Neural cell (in vitro differentiated cells): Measurements from ENCODE around the gene ADGRL3. TPM values are rescaled to one million over a fixed set of nuclear protein-coding genes. Genes with fewer than 3 reads are reported as not detected.

ENCODE experiments used
- H2AFZ ChIP-seq: fragments of 200-600, 300-800 bp; sonication (generic), shearing (Covaris generic); 2 replicates; pipeline ENCODE4 v1.6.0; 2014; ENCODE audit warnings: low read depth, mild to moderate bottlenecking, antibody characterized with exemption, low read length, moderate library complexity
- H3F3A ChIP-seq: fragments of 200-600 bp; shearing (Covaris generic); 2 replicates; pipeline ENCODE4 v1.6.1; 2016; ENCODE audit warnings: mild to moderate bottlenecking, moderate library complexity, mixed read lengths, antibody characterized with exemption, low read length; ENCODE audit not compliant: insufficient read depth, poor library complexity, severe bottlenecking
- H3K27ac ChIP-seq: fragments of 200-600, 300-800 bp; sonication (generic), shearing (Covaris generic); 2 replicates; pipeline ENCODE4 v1.5.1; 2014; ENCODE audit warnings: mild to moderate bottlenecking, low read length, moderate library complexity
- H3K27me3 ChIP-seq: fragments of 300-800, 200-600 bp; sonication (generic), shearing (Covaris generic); 2 replicates; pipeline ENCODE4 v1.6.0; 2014; ENCODE audit warnings: mild to moderate bottlenecking, low read depth, low read length, moderate library complexity; ENCODE audit not compliant: insufficient read depth
- H3K36me3 ChIP-seq: fragments of 300-800, 200-600 bp; sonication (generic), shearing (Covaris generic); 2 replicates; pipeline ENCODE4 v1.5.1; 2014; ENCODE audit warnings: mild to moderate bottlenecking, antibody characterized with exemption, low read length, moderate library complexity; ENCODE audit not compliant: insufficient read depth
- H3K4me2 ChIP-seq: fragments of 300-800, 200-600 bp; sonication (generic), shearing (Covaris generic); 2 replicates; pipeline ENCODE4 v1.6.0; 2014; ENCODE audit warnings: mild to moderate bottlenecking, low read length
- H3K4me3 ChIP-seq: fragments of 300-800, 200-600 bp; sonication (generic), shearing (Covaris generic); 2 replicates; pipeline ENCODE4 v1.5.1; 2014; ENCODE audit warnings: mild to moderate bottlenecking, low read length, moderate library complexity
- H3K79me2 ChIP-seq: fragments of 200-600 bp; shearing (Covaris generic); replicated peaks from 2 replicates; pipeline ENCODE4 v1.6.0; 2014; ENCODE audit warnings: mild to moderate bottlenecking, low read length, moderate library complexity; ENCODE audit not compliant: insufficient read depth
- H3K9ac ChIP-seq: fragments of 300-800, 200-600 bp; sonication (generic), shearing (Covaris generic); 2 replicates; pipeline ENCODE4 v1.6.1; 2016; ENCODE audit warnings: mild to moderate bottlenecking, low read length, mixed read lengths
- H3K9me2 ChIP-seq: fragments of 200-600 bp; shearing (Covaris generic); 2 replicates; pipeline ENCODE4 v1.6.1; 2016; ENCODE audit warnings: mild to moderate bottlenecking, low read length, mixed read lengths; ENCODE audit not compliant: insufficient read depth
- H3K9me3 ChIP-seq: fragments of 200-600, 300-800 bp; sonication (generic), shearing (Covaris generic); 2 replicates; pipeline ENCODE4 v1.6.1; 2016; ENCODE audit warnings: mild to moderate bottlenecking, mixed run types, low read length, moderate library complexity, mixed read lengths
- H4K20me1 ChIP-seq: fragments of 200-600 bp; shearing (Covaris generic); 2 replicates; pipeline ENCODE4 v1.6.1; 2016; ENCODE audit warnings: mild to moderate bottlenecking, mixed run types; ENCODE audit not compliant: insufficient read depth
- CTCF ChIP-seq: fragments of 450-650 bp; IDR thresholded peaks from 2 replicates; pipeline ENCODE4 v1.5.1; 2014; ENCODE audit warnings: antibody characterized with exemption, mild to moderate bottlenecking, moderate library complexity; ENCODE audit not compliant: poor library complexity, severe bottlenecking
- EP300 ChIP-seq: fragments of 450-650 bp; conservative IDR thresholded peaks from 2 replicates; pipeline ENCODE4 v1.6.1; 2014; ENCODE audit warnings: antibody characterized with exemption, mild to moderate bottlenecking, moderate library complexity; ENCODE audit not compliant: poor library complexity, severe bottlenecking
- EZH2 ChIP-seq: fragments of 200-600, 300-800 bp; shearing (Covaris generic), sonication (generic); IDR thresholded peaks from 2 replicates; pipeline ENCODE4 v1.6.1; 2014; ENCODE audit warnings: antibody characterized with exemption, low read length, borderline replicate concordance, mild to moderate bottlenecking; ENCODE audit not compliant: insufficient read depth, poor library complexity, severe bottlenecking
- MXI1 ChIP-seq: fragments of 450-650 bp; conservative IDR thresholded peaks from 2 replicates; pipeline ENCODE4 v1.6.1; 2014; ENCODE audit warnings: antibody characterized with exemption, mild to moderate bottlenecking; ENCODE audit not compliant: poor library complexity, severe bottlenecking
- POLR2AphosphoS5 ChIP-seq: IDR thresholded peaks from 2 replicates; pipeline ENCODE4 v1.6.1; 2012
- RAD21 ChIP-seq: fragments of 450-650 bp; conservative IDR thresholded peaks from 2 replicates; pipeline ENCODE4 v1.6.1; 2014; ENCODE audit warnings: antibody characterized with exemption, mild to moderate bottlenecking, moderate library complexity
- REST ChIP-seq: IDR thresholded peaks from 2 replicates; pipeline ENCODE4 v1.6.1; 2012; ENCODE audit warnings: borderline replicate concordance
- SMC3 ChIP-seq: fragments of 450-650 bp; conservative IDR thresholded peaks from 2 replicates; pipeline ENCODE4 v1.6.1; 2014; ENCODE audit warnings: antibody characterized with exemption, mild to moderate bottlenecking, moderate library complexity; ENCODE audit not compliant: poor library complexity
- TAF1 ChIP-seq: IDR thresholded peaks from 2 replicates; pipeline ENCODE4 v1.6.1; 2012; ENCODE audit warnings: low read depth
- polyA plus RNA-seq: library from polyadenylated mRNA; depleted of rRNA; stranded (reverse); fragments of >200 nt; gene quantifications from 2 replicates; pipeline ENCODE4 v1.2.3, GENCODE V29; 2014

The ADGRL3 gene
- polyA plus RNA-seq, 1 donor from 2014 or later = 99.4 TPM

GRCh38 chr4:61918987-61919386 is 718.9 kb downstream of the ADGRL3 start:
- Histone ChIP-seq H3K79me2 (no peaks in the 10 kb centered on the region), H3K36me3 (no peaks in the 10 kb centered on the region), H2AFZ (no peak overlapping the region), H3K4me3 (no peak overlapping the region), H3K9ac (no peak overlapping the region), H3K27ac (no peak overlapping the region), H3F3A (no peaks in the 10 kb centered on the region), H3K9me2 (no peaks in the 10 kb centered on the region), H4K20me1 (no peaks in the 10 kb centered on the region), H3K4me2 (no peak overlapping the region), H3K27me3 (peaks cover 24% of the 10 kb centered on the region), H3K9me3 (no peaks in the 10 kb centered on the region)
- TF ChIP-seq MXI1 = no peak
- TF ChIP-seq TAF1 = no peak
- no peak for TF ChIP-seq RAD21
- no peak for TF ChIP-seq EP300
- TF ChIP-seq POLR2AphosphoS5 = no peak
- TF ChIP-seq REST = no peak
- TF ChIP-seq CTCF = no peak
- no peak for TF ChIP-seq EZH2
- no peak for TF ChIP-seq SMC3

- Histone ChIP-seq H3K4me2 (no peak overlapping the region), H3K27me3 (peaks cover 28% of the 10 kb centered on the region), H3K79me2 (no peaks in the 10 kb centered on the region), H2AFZ (no peak overlapping the region), H3K4me3 (no peak overlapping the region), H3K9me2 (no peaks in the 10 kb centered on the region), H3K9me3 (no peaks in the 10 kb centered on the region), H3K27ac (no peak overlapping the region), H4K20me1 (no peaks in the 10 kb centered on the region), H3K36me3 (no peaks in the 10 kb centered on the region), H3F3A (no peaks in the 10 kb centered on the region), H3K9ac (no peak overlapping the region)
- TF ChIP-seq MXI1 (no peak), REST (no peak)
Measured at GRCh38 chr4:61919561-61919960, 719.4 kb downstream of the ADGRL3 start.
